HG02973 (cell line): ENCODE data around the gene RDH8.

Experiments
- ATAC-seq: cut with Tn5 transposase; IDR thresholded peaks from one replicate; pipeline ENCODE4 v1.9.1; 2021; ENCODE audit warnings: moderate library complexity; ENCODE audit not compliant: unreplicated experiment

RDH8 gene

DNA sequence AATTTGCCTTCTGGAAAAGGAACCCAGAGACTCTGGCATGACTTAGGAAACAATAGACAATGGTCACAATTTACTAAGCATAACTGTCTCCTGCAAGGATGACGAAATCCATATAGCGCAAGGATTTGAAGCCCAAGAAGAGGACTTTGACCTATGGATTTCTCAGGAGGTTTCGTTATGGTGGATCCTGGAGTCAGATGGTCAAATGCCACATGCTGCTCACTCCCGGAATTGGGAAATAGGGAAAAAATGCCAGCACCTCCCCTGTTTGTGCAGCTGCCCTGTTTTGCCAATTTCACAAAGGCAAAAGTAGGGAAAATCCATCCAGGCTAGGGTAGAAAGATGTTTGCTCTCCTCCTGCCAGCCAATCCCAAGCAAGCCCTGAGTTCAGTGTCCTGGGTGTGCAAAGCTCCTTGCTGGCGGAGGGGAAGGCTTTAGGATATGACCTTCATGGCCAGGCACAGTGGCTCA, 23.4 kb downstream of the RDH8 start:
- ATAC-seq: no peak

- ATAC-seq: no peak
Observed at GRCh38 chr19:10037367-10037766, 24.1 kb downstream of the RDH8 start.

DNA sequence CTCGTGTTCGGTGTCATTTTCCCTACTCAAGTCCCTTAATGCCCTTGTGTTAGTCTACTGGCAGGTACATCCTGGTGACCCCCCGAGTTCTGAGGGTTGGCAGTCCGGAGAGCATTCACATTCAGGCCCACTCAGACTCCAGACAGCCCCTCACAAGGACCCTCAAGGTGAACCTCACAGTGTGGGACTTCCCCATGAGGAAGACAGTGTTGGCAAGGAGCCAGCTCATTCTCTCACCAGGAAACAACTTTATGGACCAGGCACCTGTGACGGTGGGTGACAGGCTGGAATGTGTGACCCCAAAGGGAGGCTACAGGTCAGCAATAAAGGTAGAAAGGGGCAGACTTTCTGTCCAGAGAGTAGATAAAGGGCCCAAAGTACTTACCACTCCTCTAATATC, 24.5 kb downstream of the RDH8 start:
- no peak for ATAC-seq

- ATAC-seq: no peak
Observed at GRCh38 chr19:10043286-10043927, 30.1 kb downstream of the RDH8 start.

DNA sequence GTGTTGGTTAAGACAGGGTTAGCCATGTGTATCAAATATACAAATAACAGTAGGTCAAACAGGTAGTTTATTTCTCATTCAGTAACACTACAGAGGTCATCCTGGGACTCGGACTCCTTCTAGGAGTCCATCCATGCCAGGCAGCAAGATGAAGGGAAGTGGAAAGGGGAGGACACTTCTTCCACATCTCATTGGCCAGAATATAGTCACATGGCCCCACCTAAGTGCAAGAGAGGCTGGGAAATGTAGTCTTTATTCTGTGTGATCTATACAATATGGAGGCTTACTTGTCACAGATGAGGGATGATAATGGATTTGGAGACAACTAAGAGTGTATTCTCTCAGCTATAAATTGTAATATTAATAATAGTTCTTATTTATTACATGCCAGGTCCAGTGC, 31.1 kb downstream of the RDH8 start:
- no peak for ATAC-seq

GRCh38 chr19:10045371-10045770, 32.1 kb downstream of the RDH8 start:
- no peak for ATAC-seq

DNA sequence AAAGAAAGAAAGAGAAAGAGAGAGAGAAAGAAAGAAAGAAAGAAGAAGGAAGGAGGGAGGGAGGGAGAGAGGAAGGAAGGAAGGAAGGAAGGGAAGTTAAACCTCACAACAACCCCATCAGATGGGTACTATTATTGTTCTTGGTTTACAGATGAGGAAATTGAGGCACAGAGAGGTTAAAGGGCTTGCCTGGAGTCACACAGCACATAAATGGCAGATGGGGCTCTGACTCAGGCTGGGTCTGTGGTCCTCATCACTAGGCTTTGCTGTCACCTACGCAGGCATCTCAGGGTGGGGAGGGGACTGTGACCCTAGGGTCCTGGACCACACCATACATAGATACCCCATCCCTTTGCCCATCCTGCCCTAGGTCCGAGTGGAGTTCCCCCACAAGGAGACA, 36.3 kb downstream of the RDH8 start:
- no peak for ATAC-seq

GRCh38 chr19:10052602-10053360, 39.5 kb downstream of the RDH8 start:
- no peak for ATAC-seq

GRCh38 chr19:10061717-10062310, 48.5 kb downstream of the RDH8 start:
- ATAC-seq: no peak

- ATAC-seq: no peak
Observed at GRCh38 chr19:10068205-10068604, 54.9 kb downstream of the RDH8 start.

- no peak for ATAC-seq
Observed at GRCh38 chr19:10069046-10069445, 55.8 kb downstream of the RDH8 start.

- ATAC-seq: no peak
Observed at GRCh38 chr19:10070730-10071446, 57.6 kb downstream of the RDH8 start.
